HG03045 (cell line): ENCODE results near the gene FBXL13.
"Not testable (repeated sequence)": the region's sequence is repeated elsewhere in the genome, so short reads cannot be mapped to it uniquely, and the experiment has no call there.

Experiments used
- ATAC-seq: cut with Tn5 transposase; IDR thresholded peaks from one replicate; pipeline ENCODE4 v1.9.1; 2021; ENCODE audit warnings: mild to moderate bottlenecking, moderate library complexity; ENCODE audit not compliant: unreplicated experiment

FBXL13 gene

GRCh38 chr7:103074519-103075336 is at the start of gene FBXL13, which contains the start of gene ARMC10:
FBXL13 (minus strand) TSS chr7:103074796.
ARMC10 (plus strand) TSS chr7:103075140; CDS start chr7:103075273, 133 bp downstream.
- ATAC-seq = peak; percentile 93

GRCh38 chr7:103123529-103123928 is 48.9 kb upstream of the FBXL13 start:
- ATAC-seq = no peak

- ATAC-seq = no peak
These were observed 47.0 kb upstream of the FBXL13 start for GRCh38 chr7:103121641-103122040.

GRCh38 chr7:103120362-103120761 is 45.8 kb upstream of the FBXL13 start:
- no peak for ATAC-seq

DNA sequence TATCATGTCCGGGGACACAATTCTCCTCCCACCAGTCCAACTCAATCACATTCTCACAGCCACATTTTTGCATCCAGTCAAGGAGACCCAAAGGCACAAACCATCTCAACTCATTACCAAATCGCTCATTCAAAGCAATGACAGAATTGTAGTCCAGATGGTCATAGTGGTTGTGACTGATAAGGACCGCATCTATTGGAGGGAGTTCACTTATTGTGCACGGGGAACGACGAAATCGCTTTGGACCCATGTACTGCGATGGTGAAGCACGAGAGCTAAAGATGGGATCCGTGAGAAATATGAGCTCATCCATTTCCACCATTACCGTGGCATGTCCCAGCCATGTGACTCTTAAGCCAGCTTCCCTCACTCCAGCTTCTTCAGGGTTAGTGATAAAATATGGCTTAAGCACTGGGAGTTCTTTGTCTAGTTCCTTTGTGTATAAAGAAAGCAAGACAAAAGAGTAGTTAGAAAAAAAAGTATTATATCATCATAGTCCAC is 45.2 kb upstream of the FBXL13 start:
- ATAC-seq = no peak

GRCh38 chr7:103117465-103117864 is 42.9 kb upstream of the FBXL13 start:
- no peak for ATAC-seq

DNA sequence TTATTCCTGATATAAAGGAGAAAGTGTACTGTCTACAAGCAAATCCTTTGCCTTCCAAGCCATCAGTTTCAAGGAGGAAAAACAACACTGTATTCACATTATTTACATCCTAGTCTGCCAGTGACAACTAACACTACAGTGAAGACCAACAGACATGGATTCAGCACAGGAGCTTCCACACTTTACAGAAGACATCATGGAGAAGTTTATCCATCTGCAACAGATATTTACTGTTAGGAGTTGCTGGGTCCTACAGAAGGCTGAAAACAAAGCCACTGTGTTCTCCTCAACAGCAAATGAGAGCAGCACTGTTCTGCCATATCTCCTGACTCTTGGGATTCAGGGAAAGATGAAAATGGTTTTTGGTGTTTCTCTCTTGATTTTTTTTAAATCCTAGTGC is 42.4 kb upstream of the FBXL13 start:
- ATAC-seq = no peak

DNA sequence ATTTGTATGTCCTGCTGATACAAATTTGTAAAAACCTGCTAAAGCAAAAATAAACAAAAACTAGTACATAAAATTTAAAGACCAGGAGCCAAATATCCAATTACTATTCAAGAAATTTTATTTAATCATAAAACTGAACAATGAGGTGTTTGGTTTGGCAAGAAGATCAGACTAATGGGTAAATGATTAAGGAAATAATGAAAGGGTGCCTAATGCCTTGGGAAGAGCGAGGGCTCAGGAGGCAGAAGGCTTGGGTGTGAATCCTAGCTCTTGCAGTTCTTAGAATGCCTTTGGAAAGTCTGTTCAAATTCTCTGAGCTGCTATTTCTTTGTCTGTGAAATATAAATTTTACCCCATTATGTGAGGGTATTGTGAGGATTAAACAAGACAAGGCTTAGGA is 41.9 kb upstream of the FBXL13 start:
- no peak for ATAC-seq

DNA sequence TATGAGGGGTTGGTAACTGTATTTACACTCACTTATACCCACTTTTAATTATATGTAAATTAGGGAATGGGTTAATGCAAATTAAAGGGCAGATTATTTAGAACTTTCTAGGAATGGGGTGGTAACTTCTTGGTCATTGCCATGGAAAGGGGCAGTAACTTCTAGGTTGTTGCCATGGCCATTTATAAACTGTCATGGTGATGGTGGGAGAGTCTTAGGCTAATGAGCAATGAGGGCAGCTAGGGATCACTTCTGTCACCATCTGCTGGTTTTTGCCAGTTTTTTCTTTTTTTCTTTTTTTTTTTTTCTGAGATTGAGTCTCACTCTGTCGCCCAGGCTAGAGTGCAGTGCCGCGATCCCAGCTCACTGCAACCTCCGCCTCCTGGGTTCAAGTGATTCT is 41.2 kb upstream of the FBXL13 start:
- no peak for ATAC-seq

DNA sequence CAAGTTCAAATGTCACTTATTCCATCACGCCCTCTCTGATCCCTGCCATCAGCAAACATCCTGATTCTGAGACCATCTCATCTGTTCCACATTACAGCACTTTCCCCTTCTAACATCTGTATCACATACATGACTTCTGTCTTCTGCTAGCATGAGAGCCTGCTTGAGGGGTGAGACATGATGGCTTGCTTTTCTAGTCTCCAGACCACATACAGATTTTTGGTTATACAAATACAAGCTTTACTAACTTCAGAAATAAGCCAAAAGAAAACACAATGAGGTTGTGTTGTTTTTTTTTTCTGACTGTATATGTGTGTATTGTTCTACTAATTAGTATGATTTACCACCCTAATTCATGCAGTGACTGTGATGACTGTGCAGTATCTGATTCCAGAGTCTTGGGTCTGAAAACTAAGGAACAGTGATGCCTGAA is 40.0 kb upstream of the FBXL13 start:
- ATAC-seq = no peak

GRCh38 chr7:103113164-103113563 is 38.6 kb upstream of the FBXL13 start:
- ATAC-seq = no peak

DNA sequence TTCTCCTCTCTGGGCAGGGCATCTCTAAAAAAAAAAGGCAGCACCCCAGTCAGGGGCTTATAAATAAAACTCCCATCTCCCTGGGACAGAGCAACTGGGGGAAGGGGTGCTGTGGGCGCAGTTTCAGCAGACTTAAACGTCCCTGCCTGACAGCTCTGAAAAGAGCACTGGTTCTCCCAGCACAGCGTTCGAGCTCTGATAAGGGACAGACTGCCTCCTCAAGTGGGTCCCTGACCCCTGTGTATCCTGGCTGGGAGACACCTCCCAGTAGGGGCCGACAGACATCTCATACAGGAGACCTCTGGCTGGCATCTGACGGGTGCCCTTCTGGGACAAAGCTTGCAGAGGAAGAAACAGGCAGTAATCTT is 32.1 kb upstream of the FBXL13 start:
- not testable (repeated sequence) for ATAC-seq

- ATAC-seq = no peak
These were observed 31.6 kb upstream of the FBXL13 start for GRCh38 chr7:103106005-103106702.

- no peak for ATAC-seq
These were observed 26.9 kb upstream of the FBXL13 start for GRCh38 chr7:103101543-103101942.

GRCh38 chr7:103100348-103100747 is 25.8 kb upstream of the FBXL13 start:
- ATAC-seq = no peak

DNA sequence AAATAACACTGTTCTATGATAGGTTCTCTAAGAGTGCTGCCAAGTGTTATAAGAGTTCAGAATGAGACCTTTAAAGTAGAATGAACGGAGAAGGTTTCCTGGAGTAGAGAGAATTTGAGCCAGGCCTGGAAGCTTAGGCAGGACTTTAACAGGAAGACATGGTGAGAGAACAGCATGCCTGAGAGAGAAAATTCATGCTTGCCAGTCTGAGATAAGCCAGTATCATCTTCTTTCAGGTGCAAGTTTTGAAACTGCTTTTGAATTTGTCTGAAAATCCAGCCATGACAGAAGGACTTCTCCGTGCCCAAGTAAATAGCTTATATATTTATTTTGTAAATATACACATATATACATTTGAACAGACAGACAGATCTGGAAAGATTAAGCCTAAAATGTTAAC is 22.4 kb upstream of the FBXL13 start:
- ATAC-seq = no peak

GRCh38 chr7:103095558-103095957 is 21.0 kb upstream of the FBXL13 start:
- not testable (repeated sequence) for ATAC-seq

DNA sequence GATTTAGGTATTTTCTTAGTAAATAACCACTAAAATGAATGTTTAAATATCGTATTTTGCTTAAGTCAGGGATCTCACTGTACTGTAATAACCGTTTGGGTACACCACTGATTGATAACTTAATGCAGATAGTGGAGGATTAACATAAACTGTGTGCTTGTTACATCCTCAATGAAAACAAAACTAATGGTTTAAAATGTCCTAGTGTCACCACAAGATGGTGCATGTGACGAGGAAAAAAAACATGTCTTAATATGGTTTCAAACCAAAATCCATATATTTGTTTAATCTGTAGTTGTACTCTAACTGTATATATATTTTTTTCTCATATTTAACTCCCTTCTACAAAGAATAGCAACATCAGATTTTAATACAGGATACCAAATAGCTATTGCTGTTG is 19.5 kb upstream of the FBXL13 start:
- ATAC-seq = no peak

DNA sequence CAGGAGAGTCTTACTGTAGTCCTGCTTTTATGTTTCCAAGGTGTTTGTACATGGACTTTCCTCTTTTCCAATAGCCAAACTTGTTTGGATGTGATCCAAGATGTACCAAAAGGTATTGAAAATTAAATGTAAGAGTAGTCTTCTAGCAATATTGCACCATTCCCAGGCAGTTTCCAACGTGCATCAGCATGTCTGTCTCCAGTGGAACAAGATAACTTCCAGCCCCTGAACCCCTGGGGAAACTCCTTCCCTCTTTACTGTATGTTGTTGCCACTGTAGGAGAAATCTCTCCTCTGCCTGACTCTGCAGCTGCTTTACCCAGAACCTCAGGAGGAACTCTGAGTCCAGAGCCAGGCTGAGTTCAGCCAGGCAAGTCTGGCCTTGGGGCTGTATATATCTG is 18.8 kb upstream of the FBXL13 start:
- no peak for ATAC-seq

GRCh38 chr7:103092321-103092720 is 17.7 kb upstream of the FBXL13 start:
- not testable (repeated sequence) for ATAC-seq

GRCh38 chr7:103083210-103083609 is 8.6 kb upstream of the FBXL13 start:
- no peak for ATAC-seq

DNA sequence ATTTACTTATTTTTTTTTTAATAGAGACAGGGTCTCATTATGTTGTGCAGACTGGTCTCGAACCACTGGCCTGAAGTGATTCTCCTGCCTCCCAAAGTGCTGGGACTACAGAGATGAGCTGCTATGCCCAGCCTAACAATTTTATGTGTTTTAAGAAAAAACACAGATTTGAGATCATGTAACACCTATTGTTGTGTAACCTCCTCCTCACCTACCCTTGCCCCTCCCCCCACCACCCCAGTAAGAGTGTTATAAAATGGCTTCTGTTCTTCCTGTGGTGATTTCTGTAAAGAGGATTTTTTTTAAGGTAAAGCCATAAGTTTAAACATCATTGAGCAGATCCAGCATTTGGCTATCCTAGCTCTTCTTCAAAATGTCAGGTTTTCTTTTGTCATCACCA is 7.9 kb upstream of the FBXL13 start:
- no peak for ATAC-seq
